ENCODE measurements around the gene LRRK1.
A peak's percentile ranks its signal among the peaks of the same experiment; 100 is the strongest.

LRRK1 gene

DNA sequence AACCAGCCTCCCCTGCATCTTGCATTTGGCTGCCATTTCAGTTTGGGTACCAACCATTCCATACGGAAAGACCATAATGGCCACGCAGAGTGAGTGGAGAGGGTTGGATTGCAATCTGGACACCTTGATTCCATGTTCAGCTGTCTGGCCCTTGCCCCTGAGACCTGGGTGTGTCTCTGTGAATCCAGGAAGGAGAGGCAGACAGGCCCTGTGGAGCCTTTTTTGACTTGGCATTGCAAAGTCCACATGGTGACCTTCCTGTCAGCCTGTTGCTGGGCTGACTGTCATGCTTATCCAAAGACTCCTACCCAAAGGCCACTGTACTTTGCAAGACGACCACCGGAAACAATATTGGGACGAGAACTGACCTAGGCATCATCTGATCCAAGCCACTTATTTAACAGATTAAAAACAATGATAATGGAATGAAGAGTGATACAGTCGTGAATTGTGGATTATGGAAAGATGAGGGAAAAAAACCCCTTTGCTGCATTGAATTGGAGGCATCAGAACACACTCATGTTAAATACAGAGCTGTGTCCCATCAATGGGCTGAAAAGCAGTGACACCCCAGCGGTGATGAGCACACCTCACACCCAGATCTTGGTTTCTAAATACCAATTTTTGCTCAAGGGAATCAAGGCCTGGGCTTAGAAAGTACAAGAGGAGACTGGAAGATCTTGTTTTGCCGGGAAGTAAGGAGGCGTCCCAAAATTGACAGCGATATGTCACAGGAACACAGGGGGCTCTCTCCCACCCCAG, 86.0 kb downstream of the LRRK1 start:
- DNase-seq (ENCODE audit: insufficient read length, low spot score): no peak
- FAIRE-seq: no peak
- TF ChIP-seq POLR2AphosphoS5 (IDR thresholded peaks at IDR 0.05; ENCODE audit: low read depth, low read length) (no peak), SPI1 (IDR thresholded peaks at IDR 0.05; ENCODE audit: low read depth, low read length) (no peak), TAF1 (IDR thresholded peaks at IDR 0.05; ENCODE audit: low read depth, low read length) (no peak), POLR2A (IDR thresholded peaks at IDR 0.05; ENCODE audit: low read depth, low read length) (no peak), POU2F2 (IDR thresholded peaks at IDR 0.05; ENCODE audit: low read depth, low read length) (no peak), PAX5 (IDR thresholded peaks at IDR 0.05; ENCODE audit: insufficient read depth, low read length, severe bottlenecking) (no peak)

DNA sequence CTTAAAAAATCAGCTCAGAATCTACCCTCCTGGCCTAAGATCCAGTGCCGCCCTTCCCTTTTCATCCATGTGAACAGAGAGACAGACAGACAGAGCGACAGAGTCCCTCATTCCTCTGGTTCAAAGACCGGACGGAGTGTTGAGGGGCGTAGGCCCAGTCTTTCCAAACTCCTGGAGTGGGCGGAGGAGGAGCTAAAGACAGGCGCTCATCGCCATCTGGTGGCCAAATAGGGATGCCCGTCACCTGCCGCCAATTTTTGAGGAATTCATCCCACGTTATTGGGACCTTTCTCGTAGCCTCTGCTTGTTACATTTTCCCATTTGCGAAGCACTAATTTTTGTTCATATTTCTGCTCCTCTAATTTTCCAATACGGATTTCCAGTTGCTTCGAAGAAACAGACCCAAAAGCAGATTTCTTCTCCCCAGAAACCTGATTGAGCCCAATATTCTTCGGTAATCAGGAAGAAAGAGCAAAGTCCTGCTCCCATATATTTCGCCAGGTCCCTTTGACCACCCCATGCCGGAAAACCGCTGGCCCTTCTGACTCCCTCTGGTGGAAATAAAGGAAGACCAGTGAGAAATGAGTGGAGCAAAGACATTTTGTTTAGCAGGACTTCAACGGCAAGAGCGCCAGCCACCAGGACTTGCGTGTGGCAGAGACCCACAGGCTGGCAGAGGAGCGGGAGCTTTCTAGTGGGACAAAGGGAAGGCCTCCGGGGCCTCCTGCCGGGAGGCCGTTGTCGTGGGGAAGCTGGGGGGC, 88.0 kb downstream of the LRRK1 start:
- peak; percentile 77 for FAIRE-seq
- DNase-seq (ENCODE audit: insufficient read length, low spot score): peak; percentile 49
- no peak for TF ChIP-seq POU2F2 (IDR thresholded peaks at IDR 0.05; ENCODE audit: low read depth, low read length)

DNA sequence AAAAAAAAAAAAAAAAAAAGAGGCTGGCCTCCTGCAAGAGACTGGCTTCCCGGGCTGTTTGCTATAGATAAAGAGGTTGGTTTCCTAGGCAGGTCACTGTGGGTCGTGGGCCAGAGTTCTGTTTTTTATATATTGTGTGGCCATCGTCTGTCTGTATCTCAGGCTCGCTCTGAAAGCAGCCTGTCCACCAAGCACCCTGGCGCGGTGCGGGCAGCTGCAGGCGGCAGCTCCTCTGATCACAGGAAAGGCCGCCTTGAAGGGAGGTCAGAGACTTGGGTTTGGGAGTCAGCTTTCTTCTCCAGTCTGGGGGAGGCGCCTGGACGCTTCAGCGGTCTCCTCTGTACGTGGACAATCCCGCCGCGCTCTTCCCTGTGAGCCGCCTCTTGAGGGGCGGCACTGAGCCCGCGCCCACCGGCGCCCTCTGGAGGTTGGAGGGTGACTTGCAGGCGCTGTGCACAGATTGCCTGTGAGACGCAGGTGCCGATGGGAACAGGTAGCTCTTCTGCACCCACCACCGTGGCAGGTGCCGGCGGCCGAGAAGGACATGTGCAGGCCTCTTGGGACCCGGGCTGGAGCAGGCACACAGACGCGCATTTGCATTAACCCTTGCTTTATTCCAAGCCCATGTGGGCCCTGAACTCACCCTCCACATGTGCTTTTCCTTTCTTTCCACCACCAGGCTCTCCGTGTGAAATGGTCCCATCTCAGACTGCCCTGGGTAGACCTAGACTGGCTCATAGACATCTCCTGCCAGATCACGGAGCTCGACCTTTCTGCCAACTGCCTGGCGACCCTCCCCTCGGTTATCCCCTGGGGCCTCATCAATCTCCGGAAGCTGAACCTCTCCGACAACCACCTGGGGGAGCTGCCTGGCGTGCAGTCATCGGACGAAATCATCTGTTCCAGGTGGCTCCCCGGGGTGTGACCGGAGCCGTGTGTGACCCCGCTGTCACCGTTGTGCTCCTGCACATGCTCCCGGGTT, 89.3 kb downstream of the LRRK1 start:
- peak; percentile 94 for FAIRE-seq
- TF ChIP-seq TAF1 (IDR thresholded peaks at IDR 0.05; ENCODE audit: low read depth, low read length): no peak
- no peak for TF ChIP-seq POLR2A (IDR thresholded peaks at IDR 0.05; ENCODE audit: low read depth, low read length)
- TF ChIP-seq POU2F2 (IDR thresholded peaks at IDR 0.05; ENCODE audit: low read depth, low read length): no peak
- TF ChIP-seq SPI1 (IDR thresholded peaks at IDR 0.05; ENCODE audit: low read depth, low read length): no peak
- TF ChIP-seq PAX5 (IDR thresholded peaks at IDR 0.05; ENCODE audit: insufficient read depth, low read length, severe bottlenecking): no peak
- peak; percentile 85 for DNase-seq (ENCODE audit: insufficient read length, low spot score)

DNA sequence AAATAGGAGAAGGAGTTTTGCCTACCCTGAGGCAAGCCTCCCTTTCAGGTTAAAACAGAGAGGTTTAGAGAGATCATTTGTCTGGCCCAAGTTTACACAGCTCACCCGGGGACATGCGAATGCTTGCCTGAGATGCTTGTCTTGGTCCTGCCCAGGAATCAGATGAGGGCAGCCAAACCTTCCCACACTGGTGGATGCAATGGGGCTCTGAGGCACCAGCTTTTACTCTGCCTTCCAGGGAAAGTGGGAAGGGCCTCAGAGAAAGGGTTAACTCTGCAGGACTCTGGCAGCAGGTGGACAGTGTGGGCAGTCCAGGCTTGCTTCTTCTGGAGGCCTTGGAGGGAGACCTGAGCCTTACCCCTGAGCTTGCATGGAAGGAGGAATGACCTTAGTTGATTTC, 90.0 kb downstream of the LRRK1 start:
- TF ChIP-seq SPI1 (IDR thresholded peaks at IDR 0.05; ENCODE audit: low read depth, low read length) (no peak), POLR2A (IDR thresholded peaks at IDR 0.05; ENCODE audit: low read depth, low read length) (no peak), TAF1 (IDR thresholded peaks at IDR 0.05; ENCODE audit: low read depth, low read length) (no peak), POU2F2 (IDR thresholded peaks at IDR 0.05; ENCODE audit: low read depth, low read length) (no peak)
- no peak for FAIRE-seq
- no peak for DNase-seq (ENCODE audit: insufficient read length, low spot score)

DNA sequence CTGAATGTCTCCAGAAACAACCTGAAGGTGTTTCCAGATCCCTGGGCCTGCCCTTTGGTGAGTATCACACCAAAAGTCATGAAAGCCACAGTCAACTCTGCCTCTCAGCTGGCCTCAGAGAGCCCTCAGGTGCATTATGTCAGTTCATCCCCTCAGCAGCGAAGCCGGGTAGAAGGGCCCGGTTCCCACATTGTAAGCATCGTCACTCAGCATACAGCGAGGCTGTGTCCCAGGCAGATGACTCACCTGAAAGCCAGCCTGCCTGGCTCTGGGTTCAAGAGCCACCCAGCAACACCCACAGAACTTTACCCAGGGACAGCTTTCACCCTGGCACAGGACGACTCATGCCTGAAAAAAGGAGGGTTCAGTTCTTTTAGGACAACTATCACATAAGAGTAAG, 91.6 kb downstream of the LRRK1 start:
- TF ChIP-seq TAF1 (IDR thresholded peaks at IDR 0.05; ENCODE audit: low read depth, low read length) (no peak), SPI1 (IDR thresholded peaks at IDR 0.05; ENCODE audit: low read depth, low read length) (no peak), PAX5 (IDR thresholded peaks at IDR 0.05; ENCODE audit: insufficient read depth, low read length, severe bottlenecking) (no peak), POLR2A (IDR thresholded peaks at IDR 0.05; ENCODE audit: low read depth, low read length) (no peak), POU2F2 (IDR thresholded peaks at IDR 0.05; ENCODE audit: low read depth, low read length) (no peak), POLR2AphosphoS5 (IDR thresholded peaks at IDR 0.05; ENCODE audit: low read depth, low read length) (no peak)
- FAIRE-seq (no peak), DNase-seq (ENCODE audit: insufficient read length, low spot score) (no peak)

DNA sequence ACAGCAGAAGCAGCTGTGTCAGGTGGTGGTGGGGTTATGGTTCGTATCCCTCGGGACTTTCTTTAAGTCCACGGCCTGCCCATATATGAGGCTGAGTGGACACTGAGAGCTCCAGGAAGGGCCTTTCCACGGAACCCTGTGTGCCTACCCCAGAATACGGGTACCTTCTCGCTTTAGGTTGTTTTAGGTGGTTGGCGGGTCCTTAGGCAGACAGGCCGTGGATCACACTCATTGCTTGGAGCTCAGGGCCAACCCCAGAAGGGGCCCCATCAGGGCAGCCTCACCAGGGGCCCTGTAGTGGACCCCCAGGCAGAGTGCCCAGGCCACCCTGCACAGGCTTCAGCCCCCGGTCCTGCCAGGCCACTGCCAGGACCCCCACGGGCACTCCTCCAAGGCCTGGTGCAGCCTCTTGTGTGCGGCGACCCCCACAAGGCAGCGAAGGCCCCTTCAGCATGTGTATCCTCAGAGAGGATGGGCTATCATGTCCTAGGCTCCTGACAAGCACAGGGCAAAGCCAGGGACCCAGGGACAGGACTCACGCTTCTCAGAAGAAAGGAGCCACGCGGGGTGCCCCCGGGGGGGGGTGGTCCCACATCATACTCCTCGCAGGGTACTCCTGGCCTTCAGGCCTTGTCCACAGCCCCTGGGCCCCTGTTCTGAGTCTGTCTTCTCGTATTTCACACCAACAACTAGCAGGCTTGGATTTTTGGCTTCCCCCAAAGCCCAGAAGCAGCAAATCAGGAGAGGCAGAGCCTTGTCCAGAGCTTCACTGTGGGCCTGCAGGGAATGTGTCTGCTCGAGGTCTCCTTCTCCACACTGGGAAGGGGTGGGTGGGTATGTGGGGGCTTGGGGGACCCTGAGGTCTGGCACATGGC, 93.4 kb downstream of the LRRK1 start:
- TF ChIP-seq TAF1 (IDR thresholded peaks at IDR 0.05; ENCODE audit: low read depth, low read length) (no peak), POU2F2 (IDR thresholded peaks at IDR 0.05; ENCODE audit: low read depth, low read length) (no peak), POLR2AphosphoS5 (IDR thresholded peaks at IDR 0.05; ENCODE audit: low read depth, low read length) (no peak), SPI1 (IDR thresholded peaks at IDR 0.05; ENCODE audit: low read depth, low read length) (no peak), PAX5 (IDR thresholded peaks at IDR 0.05; ENCODE audit: insufficient read depth, low read length, severe bottlenecking) (no peak), POLR2A (IDR thresholded peaks at IDR 0.05; ENCODE audit: low read depth, low read length) (no peak)
- DNase-seq (ENCODE audit: insufficient read length, low spot score) (no peak), FAIRE-seq (no peak)

DNA sequence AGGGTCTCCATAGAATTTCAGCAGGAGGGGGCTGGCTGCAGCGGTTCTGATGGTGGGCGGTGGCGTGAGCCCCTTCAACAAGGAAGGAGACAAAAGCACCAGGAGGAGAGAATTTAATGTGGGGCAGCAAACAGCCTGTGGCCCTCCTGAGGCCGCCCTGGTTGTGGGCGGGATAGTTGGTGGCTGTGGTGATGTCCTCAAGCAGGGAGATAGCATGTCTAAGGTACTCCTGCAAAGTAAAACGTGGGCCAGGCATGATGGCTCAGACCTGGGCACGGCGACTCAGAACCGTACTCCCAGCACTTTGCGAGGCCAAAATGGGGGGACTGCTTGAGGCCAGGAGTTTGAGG, 94.0 kb downstream of the LRRK1 start:
- no peak for DNase-seq (ENCODE audit: insufficient read length, low spot score)
- no peak for TF ChIP-seq TAF1 (IDR thresholded peaks at IDR 0.05; ENCODE audit: low read depth, low read length)
- no peak for TF ChIP-seq SPI1 (IDR thresholded peaks at IDR 0.05; ENCODE audit: low read depth, low read length)
- no peak for FAIRE-seq

DNA sequence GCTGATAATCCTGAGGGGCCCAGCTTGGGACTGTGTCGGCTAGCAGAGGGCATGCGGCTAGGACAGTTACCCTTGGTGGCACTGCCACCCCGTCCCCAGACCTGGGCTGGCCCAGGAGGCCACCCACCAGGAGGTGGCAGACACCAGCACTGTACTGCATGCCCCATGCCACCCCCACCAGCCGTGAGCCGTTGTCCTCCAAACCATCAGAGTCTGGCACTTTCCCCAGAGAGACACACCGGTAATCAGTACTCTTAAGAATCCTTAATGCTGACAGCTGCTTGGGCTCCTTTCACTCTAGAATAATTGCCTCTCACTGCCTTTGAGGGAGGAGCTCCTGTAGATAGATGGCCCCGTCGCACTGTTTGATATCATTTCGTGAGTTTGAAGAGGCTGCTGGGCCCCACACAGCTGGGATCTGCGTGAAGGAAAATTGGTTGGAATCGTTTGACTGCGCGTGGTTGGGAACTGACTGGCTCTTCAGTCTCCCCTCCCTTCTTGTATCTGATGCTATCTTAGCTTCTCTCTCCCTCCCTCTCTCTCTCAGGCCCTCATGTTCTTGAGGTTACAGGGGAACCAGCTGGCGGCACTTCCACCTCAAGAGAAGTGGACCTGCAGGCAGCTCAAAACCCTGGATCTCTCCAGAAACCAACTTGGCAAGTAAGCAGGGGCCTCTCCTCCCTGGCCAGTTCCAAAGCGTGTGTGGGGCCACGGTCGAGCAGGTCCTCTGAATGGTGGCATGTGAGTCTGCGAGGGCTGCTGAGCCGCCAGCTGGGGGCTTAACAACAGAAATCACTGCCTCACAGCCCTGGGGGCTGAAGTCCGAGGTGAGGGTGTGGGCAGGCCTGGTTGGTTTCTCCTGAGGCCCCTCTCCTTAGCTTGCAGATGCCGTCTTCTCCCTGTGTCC, 94.9 kb downstream of the LRRK1 start:
- FAIRE-seq: no peak
- TF ChIP-seq POU2F2 (IDR thresholded peaks at IDR 0.05; ENCODE audit: low read depth, low read length) (no peak), PAX5 (IDR thresholded peaks at IDR 0.05; ENCODE audit: insufficient read depth, low read length, severe bottlenecking) (no peak), POLR2AphosphoS5 (IDR thresholded peaks at IDR 0.05; ENCODE audit: low read depth, low read length) (no peak)
- no peak for DNase-seq (ENCODE audit: insufficient read length, low spot score)

Data from GM12891 (cell line).